ENCODE data around the gene GCGR. TPM values are rescaled to one million over a fixed set of nuclear protein-coding genes. Genes with fewer than 3 reads are reported as not detected.

Gene GCGR
- total RNA-seq, 1 donor from 2014 or later, result 0.74 TPM

DNA sequence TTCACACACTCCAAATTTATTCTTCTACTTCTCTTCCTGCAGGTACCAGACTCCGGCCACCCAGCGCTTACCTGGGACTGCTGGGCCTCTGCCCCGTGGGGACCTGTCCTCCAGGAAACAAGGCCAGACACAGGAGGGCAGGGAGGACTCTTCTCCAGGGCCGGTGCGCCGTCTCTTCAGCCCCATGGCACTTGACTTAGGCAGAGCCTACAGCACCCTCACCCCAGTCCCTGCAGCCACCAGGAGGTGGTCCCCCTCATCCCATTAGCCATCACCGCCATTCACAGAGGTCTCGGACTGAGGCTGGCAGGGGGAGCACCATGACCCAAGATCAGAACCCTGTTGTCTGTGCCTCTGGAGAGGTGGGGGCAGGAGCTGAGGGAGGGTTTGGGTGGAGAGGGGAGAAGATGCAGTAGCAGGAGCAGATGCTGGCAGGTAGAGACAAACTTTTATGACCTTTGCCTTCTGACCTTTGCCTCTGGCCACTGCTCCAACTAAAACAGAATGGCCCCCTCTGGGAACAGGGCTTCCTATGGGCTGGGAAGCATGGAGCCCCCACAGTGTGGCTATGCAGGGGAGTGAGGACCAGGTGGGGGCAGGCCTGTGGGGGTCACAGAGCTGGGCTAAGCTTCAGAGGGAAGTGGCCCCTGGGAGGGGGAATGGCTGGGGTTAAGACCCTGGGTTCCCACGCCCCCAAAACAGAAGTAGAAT lies 1.7 kb upstream of the GCGR start:
- H3K36me3 Mint-ChIP-seq, result no peaks in the 10 kb centered on the region
- peaks cover 67% of the 10 kb centered on the region for H3K27me3 Mint-ChIP-seq (ENCODE audit: low read depth)
- peaks cover 6% of the 10 kb centered on the region for H3K4me1 Mint-ChIP-seq

DNA sequence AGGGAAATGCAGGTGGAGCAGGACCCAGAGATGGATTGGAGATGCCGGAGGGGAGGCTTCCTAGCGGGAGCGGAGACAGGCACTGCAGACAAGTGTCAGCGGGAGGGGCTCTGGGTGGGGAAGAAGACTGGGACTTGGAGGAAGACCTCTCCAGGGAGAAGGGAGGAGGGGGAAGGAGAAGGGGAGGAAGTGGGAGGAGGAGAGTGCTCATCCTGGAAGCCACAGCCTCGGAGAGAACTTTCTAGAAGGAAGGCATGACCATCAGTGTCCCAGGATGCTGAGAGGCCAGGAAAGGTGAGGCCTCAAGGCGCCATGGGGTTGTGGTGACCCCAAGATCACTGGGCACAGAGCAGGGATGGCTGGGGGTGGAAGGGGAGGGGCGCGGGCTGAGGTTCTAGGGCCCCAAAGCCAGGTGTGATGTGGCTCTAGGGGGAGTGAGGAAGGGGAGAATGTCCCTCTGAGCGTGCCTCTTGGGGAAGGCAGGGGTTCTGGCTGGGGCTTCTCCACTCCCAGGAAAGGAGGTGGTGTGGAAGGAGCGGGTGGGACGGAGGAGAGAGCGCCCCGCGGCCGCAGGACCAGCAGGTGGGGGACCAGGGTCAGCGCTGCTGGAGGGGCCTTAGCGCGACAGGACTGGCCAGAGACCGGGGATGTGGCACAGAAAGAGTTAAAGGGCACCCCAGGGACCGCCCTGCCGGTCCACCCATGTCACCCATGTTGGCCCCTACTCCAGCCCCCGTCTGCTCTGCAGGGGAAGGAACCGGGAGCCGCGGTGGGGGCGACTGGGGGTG lies 900 bp upstream of the GCGR start:
- no peak for TF ChIP-seq CTCF (IDR thresholded peaks at IDR 0.05; ENCODE audit: unreplicated experiment)
- Mint-ChIP-seq H3K27ac (no peak overlapping the region), H3K27me3 (ENCODE audit: low read depth) (peaks cover 76% of the 10 kb centered on the region), H3K9me3 (peaks cover 4% of the 10 kb centered on the region), H3K4me1 (peaks cover 6% of the 10 kb centered on the region), H3K36me3 (no peaks in the 10 kb centered on the region), H3K4me3 (peak overlapping the region; percentile 43)
- peak in 1 of 2 experiments; percentile 14 for DNase-seq (ENCODE audit: low spot score in 2 of 2, unreplicated experiment in 2 of 2)

More for the DNA sequence above, 1.7 kb upstream of the GCGR start:
- Mint-ChIP-seq H3K4me3 (peak overlapping the region; percentile 38), H3K27ac (no peak overlapping the region), H3K9me3 (peaks cover 4% of the 10 kb centered on the region)
- no peak for TF ChIP-seq CTCF (IDR thresholded peaks at IDR 0.05; ENCODE audit: unreplicated experiment)
- DNase-seq (ENCODE audit: low spot score in 2 of 2, unreplicated experiment in 2 of 2), result peak in 1 of 2 experiments; percentile 13

DNA sequence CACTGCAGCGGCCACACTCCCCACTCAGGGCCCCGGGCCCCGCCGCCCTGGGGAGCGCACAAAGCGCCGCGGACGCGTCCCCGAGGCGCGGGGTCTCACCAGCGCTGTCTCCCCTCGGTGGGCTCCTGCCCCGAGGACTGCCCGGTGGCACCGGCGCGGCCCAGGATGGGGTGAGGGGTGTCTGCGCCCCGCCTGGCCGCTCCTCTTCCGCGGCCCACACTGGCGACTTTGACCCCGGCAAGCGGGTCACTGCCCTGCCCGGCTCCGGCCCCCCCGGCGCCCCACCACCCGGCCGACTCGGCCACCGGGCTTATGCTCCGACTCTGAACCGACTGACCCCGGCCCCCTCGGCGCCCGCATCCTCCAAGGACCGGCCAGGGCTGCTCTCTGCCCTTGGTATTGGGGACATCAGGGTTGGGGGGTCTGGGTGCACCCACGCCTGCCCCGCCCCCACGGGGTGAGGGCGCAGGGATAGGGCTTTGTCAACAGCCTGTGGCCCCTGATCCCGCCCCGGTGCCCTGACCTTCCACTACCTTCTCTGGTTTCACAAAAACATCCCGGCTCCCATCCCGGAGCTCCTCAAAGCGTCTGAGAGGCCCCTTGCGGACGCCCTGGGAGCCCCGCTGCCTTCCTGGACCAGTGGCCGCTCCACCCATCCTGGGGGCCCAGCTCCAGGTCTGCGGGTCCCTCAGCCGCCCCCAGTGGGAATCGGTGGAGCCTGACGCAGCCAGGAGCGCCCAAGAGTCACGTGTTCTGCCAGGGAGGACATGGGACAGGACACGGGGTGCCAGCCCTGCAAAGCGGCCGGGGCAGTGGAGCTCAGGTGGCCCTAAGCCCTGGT lies 829 bp downstream of the GCGR start:
- peak in 1 of 2 experiments; percentile 16 for DNase-seq (ENCODE audit: low spot score in 2 of 2, unreplicated experiment in 2 of 2)
- Mint-ChIP-seq H3K9me3 (peaks cover 3% of the 10 kb centered on the region), H3K27me3 (ENCODE audit: low read depth) (peaks cover 86% of the 10 kb centered on the region), H3K4me1 (peaks cover 6% of the 10 kb centered on the region), H3K4me3 (peak overlapping the region; percentile 51), H3K27ac (no peak overlapping the region), H3K36me3 (no peaks in the 10 kb centered on the region)
- no peak for TF ChIP-seq CTCF (IDR thresholded peaks at IDR 0.05; ENCODE audit: unreplicated experiment)

DNA sequence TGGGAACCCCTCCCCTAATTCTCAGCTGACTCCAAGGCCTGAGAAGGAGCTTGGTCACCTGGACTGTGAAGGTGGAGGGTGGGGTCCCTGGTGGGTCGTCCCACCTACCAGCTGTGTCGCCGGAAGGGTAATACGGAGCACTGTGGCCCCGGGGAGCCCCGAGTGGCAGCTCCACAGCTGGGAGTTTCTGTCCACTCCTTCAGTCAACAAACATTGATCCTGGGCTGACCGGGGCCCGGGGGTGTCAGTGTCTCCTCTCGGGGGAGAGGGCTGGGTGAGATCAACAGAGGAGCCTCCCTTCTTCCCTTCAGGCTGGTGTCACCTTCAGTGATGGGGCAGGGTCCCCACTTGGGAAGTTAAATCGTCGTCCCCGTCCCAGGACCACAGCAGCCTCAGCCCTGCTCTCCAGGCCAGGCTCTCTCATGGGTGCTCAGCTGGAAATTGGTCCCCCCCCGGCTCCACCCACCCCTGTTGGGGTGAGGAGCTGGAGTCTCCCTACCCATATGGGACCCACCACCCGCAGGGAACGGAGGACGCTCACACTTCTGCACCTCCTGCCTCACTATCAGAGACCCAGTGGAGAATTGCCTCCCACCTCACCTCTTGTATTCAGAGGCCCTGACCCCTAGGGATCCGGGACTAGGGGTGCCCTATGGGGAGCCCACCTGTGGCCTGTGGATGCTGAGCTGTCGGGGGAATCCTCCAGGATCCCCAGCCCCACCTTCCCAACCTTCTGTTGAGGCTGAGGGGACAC lies 1.9 kb downstream of the GCGR start:
- peaks cover 6% of the 10 kb centered on the region for H3K4me1 Mint-ChIP-seq
- peaks cover 82% of the 10 kb centered on the region for H3K27me3 Mint-ChIP-seq (ENCODE audit: low read depth)
- peak in 1 of 2 experiments; percentile 21 for DNase-seq (ENCODE audit: low spot score in 2 of 2, unreplicated experiment in 2 of 2)
- no peak overlapping the region for H3K27ac Mint-ChIP-seq
- H3K4me3 Mint-ChIP-seq, result no peak overlapping the region
- H3K36me3 Mint-ChIP-seq, result no peaks in the 10 kb centered on the region
- H3K9me3 Mint-ChIP-seq, result no peaks in the 10 kb centered on the region
- TF ChIP-seq CTCF (IDR thresholded peaks at IDR 0.05; ENCODE audit: unreplicated experiment), result no peak

Data from mesothelial cell of epicardium (in vitro differentiated cells).